Stimulated activated CD8-positive, alpha-beta memory T cell treated with anti-CD3 and anti-CD28 coated beads, Interleukin-4, amount 100 ng/mL, for 48 hours (primary cell): ENCODE measurements around the gene CCDC83.
"Not testable (repeated sequence)": the region's sequence is repeated elsewhere in the genome, so short reads cannot be mapped to it uniquely, and the experiment has no call there.

Experiments
- DNase-seq: peaks from one replicate; pipeline ENCODE4 v3.0.0-alpha.2; 2020

The CCDC83 gene

GRCh38 chr11:85945788-85946187 lies 90.6 kb downstream of the CCDC83 start:
- DNase-seq: no peak

- DNase-seq: no peak
These were observed 91.0 kb downstream of the CCDC83 start for GRCh38 chr11:85946221-85946620.

- DNase-seq: peak; percentile 50
These were observed 92.5 kb downstream of the CCDC83 start for GRCh38 chr11:85947431-85948272.

- no peak for DNase-seq
These were observed 93.7 kb downstream of the CCDC83 start for GRCh38 chr11:85948884-85949283.

- no peak for DNase-seq
These were observed 94.6 kb downstream of the CCDC83 start for GRCh38 chr11:85949798-85950197.

- DNase-seq: no peak
These were observed 95.3 kb downstream of the CCDC83 start for GRCh38 chr11:85950317-85951048.

GRCh38 chr11:85951049-85951405 lies 95.8 kb downstream of the CCDC83 start:
- no peak for DNase-seq

- DNase-seq: no peak
These were observed 96.4 kb downstream of the CCDC83 start for GRCh38 chr11:85951428-85952107.

- DNase-seq: not testable (repeated sequence)
These were observed 96.9 kb downstream of the CCDC83 start for GRCh38 chr11:85952108-85952485.

- DNase-seq: no peak
These were observed 98.4 kb downstream of the CCDC83 start for GRCh38 chr11:85953491-85954143.

- DNase-seq: no peak
These were observed 100.3 kb downstream of the CCDC83 start for GRCh38 chr11:85955531-85955930.

- no peak for DNase-seq
These were observed 105.5 kb downstream of the CCDC83 start for GRCh38 chr11:85960678-85961077.

- no peak for DNase-seq
These were observed 105.9 kb downstream of the CCDC83 start for GRCh38 chr11:85961130-85961529.

GRCh38 chr11:85961930-85962363 lies 106.8 kb downstream of the CCDC83 start:
- DNase-seq: no peak

GRCh38 chr11:85965202-85965601 lies 110.0 kb downstream of the CCDC83 start:
- no peak for DNase-seq

- no peak for DNase-seq
These were observed 112.3 kb downstream of the CCDC83 start for GRCh38 chr11:85967457-85967856.
